Osteoblast (primary cell): ENCODE measurements around the gene DHX35. TPM values are rescaled to one million over a fixed set of nuclear protein-coding genes. Genes with fewer than 3 reads are reported as not detected.

Experiments
- DNase-seq: peaks from one replicate; pipeline ENCODE4 v3.0.0; 2011; ENCODE audit warnings: low spot score, mixed read lengths; ENCODE audit not compliant: insufficient read length; ENCODE audit errors: missing footprints
- H2AFZ ChIP-seq: 2 replicates; pipeline ENCODE4 v1.6.0; 2011; ENCODE audit warnings: mild to moderate bottlenecking, low read length
- H3K27ac ChIP-seq: 2 replicates; pipeline ENCODE4 v1.5.1; 2011; ENCODE audit warnings: mild to moderate bottlenecking, low read depth, low read length, moderate library complexity
- H3K27me3 ChIP-seq: 2 replicates; pipeline ENCODE4 v1.6.0; 2012; ENCODE audit warnings: mild to moderate bottlenecking, control low read depth, inconsistent platforms, low read length, moderate library complexity; ENCODE audit not compliant: insufficient read depth
- H3K36me3 ChIP-seq: 2 replicates; pipeline ENCODE4 v1.5.1; 2011; ENCODE audit warnings: mild to moderate bottlenecking, low read length, control low read depth, moderate library complexity; ENCODE audit not compliant: insufficient read depth
- H3K4me1 ChIP-seq: 2 replicates; pipeline ENCODE4 v1.5.1; 2011; ENCODE audit warnings: mild to moderate bottlenecking, low read length, control low read depth, moderate library complexity; ENCODE audit not compliant: insufficient read depth
- H3K4me2 ChIP-seq: 2 replicates; pipeline ENCODE4 v1.6.0; 2011; ENCODE audit warnings: mild to moderate bottlenecking, low read length; ENCODE audit not compliant: insufficient read depth
- H3K4me3 ChIP-seq: fragments of 200-600 bp; sonication (generic); 3 replicates; pipeline ENCODE4 v1.5.1; 2012; ENCODE audit warnings: mild to moderate bottlenecking, low read length, inconsistent platforms; ENCODE audit not compliant: insufficient read depth
- H3K79me2 ChIP-seq: 2 replicates; pipeline ENCODE4 v1.6.0; 2012; ENCODE audit warnings: mild to moderate bottlenecking, low read length, control low read depth, inconsistent platforms; ENCODE audit not compliant: insufficient read depth
- H3K9me3 ChIP-seq: 2 replicates; pipeline ENCODE4 v1.5.1; 2011; ENCODE audit warnings: low read depth, low read length, control low read depth
- H4K20me1 ChIP-seq: 2 replicates; pipeline ENCODE4 v1.6.0; 2012; ENCODE audit warnings: mild to moderate bottlenecking, low read length, control low read depth; ENCODE audit not compliant: insufficient read depth
- CTCF ChIP-seq: IDR thresholded peaks from 2 replicates; pipeline ENCODE4 v1.5.1; 2011; ENCODE audit warnings: mild to moderate bottlenecking, low read depth, low read length, moderate library complexity; ENCODE audit errors: extremely low read depth
- total RNA-seq: library from RNA; depleted of rRNA; stranded (reverse); fragments of >200 nt; gene quantifications from 2 replicates; pipeline ENCODE4 v1.2.3, GENCODE V29; 2012

The DHX35 gene
- total RNA-seq, 1 donor, result 10.5 TPM

DNA sequence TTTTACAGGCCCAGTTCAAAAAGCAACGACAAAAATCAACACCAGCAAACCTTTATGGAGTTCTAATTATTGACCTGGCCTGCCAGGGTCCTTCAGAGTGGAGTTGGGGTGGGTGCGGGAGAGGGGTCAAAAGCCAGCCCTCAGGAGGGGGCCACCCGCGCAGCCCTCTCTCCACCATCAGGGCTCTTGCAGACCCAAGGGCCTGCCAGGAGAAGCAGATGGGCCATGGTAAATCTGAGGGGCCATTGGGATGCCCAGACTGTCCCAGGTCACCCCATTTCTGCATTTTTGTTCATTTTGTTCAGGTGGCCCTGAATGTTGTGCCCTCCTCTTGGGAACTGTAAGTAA, 88.4 kb downstream of the DHX35 start:
- Histone ChIP-seq H3K9me3 (no peaks in the 10 kb centered on the region), H3K4me3 (peak overlapping the region; percentile 81), H3K79me2 (no peaks in the 10 kb centered on the region), H3K4me1 (peaks cover 8% of the 10 kb centered on the region), H3K4me2 (peak overlapping the region; percentile 93), H2AFZ (peak overlapping the region; percentile 96), H3K27ac (no peak overlapping the region), H4K20me1 (no peaks in the 10 kb centered on the region), H3K36me3 (no peaks in the 10 kb centered on the region), H3K27me3 (peaks cover 6% of the 10 kb centered on the region)
- no peak for DNase-seq
- TF ChIP-seq CTCF, result no peak

DNA sequence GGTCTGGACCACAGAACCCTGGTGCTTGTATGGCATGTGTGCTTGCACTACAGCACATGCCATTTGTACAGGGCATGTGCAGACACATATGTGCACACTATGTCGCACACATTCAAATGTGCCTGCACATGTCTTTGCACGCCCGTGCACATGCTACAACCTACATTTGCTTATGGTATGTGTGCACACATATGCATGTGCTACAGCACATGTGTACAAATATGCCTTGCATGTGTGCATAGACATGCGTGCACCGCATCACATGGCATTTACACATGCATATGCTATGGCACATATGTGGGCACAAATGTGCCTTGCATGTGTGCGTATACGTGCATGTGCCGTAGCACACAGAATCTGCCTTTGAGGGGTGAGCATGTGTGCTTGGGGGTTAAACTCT, 90.5 kb downstream of the DHX35 start:
- Histone ChIP-seq H3K9me3 (no peaks in the 10 kb centered on the region), H3K27ac (no peak overlapping the region), H3K79me2 (no peaks in the 10 kb centered on the region), H3K4me3 (no peak overlapping the region), H3K27me3 (peaks cover 13% of the 10 kb centered on the region), H4K20me1 (no peaks in the 10 kb centered on the region), H2AFZ (no peak overlapping the region), H3K4me2 (no peak overlapping the region), H3K4me1 (peaks cover 8% of the 10 kb centered on the region), H3K36me3 (no peaks in the 10 kb centered on the region)
- no peak for DNase-seq
- TF ChIP-seq CTCF, result no peak

DNA sequence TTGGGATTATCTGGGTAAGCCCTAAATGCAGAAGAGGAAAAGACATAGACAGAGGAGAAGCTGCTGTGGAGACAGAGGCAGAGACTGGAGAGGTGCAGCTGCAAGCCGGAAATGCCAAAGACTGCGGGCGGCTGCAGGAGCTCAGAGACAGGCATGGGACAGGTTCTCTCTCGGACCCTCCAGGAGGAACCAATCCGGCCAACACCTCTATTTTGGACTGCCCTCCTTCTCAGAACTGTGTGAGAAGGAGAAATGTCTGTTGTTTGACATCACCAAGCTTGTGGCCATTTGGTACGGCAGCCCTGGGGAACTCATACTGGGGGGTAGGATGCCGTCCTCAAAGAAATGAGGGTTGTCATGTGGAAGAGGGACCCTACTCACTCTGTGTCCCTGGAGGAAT, 95.0 kb downstream of the DHX35 start:
- TF ChIP-seq CTCF, result no peak
- Histone ChIP-seq H4K20me1 (no peaks in the 10 kb centered on the region), H3K36me3 (no peaks in the 10 kb centered on the region), H3K4me1 (no peaks in the 10 kb centered on the region), H3K27ac (no peak overlapping the region), H3K4me3 (no peak overlapping the region), H3K79me2 (no peaks in the 10 kb centered on the region), H2AFZ (no peak overlapping the region), H3K9me3 (no peaks in the 10 kb centered on the region), H3K27me3 (peaks cover 13% of the 10 kb centered on the region), H3K4me2 (no peak overlapping the region)
- DNase-seq, result no peak

DNA sequence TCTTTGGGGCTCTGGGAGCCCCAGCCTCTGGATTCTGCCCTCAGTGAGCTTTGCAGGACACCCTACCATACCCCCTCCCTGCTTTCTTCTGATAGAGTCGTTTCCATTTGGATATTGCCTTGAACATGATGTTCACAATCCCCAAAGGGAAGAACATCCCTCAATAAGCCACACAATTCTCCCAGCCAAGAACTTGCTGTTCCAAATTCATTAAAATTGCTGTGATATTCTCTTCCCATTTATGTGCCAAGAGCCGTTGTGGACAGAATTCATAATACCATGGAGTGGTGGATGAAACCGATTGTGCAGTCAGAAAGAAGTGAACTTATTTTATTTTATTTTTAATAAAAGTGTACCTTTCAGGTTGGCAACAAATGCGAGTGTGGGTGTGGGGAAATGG, 95.8 kb downstream of the DHX35 start:
- no peaks in the 10 kb centered on the region for H4K20me1 ChIP-seq

More for the DNA sequence above, 95.8 kb downstream of the DHX35 start:
- Histone ChIP-seq H3K79me2 (no peaks in the 10 kb centered on the region), H3K4me3 (no peak overlapping the region), H2AFZ (no peak overlapping the region), H3K4me2 (no peak overlapping the region), H3K9me3 (no peaks in the 10 kb centered on the region), H3K4me1 (no peaks in the 10 kb centered on the region), H3K27me3 (peaks cover 9% of the 10 kb centered on the region), H3K36me3 (no peaks in the 10 kb centered on the region), H3K27ac (no peak overlapping the region)
- no peak for DNase-seq
- TF ChIP-seq CTCF, result no peak
